ENCODE results near the gene ASIC4. TPM values are rescaled to one million over a fixed set of nuclear protein-coding genes. Genes with fewer than 3 reads are reported as not detected.

Gene ASIC4
- total and polyA plus RNA-seq, 9 of the 15 experiments (the other 6 are each of a cell fraction or from before 2014, with no cell fraction given), result 0.07 to 19.2 (median 4.8) TPM

DNA sequence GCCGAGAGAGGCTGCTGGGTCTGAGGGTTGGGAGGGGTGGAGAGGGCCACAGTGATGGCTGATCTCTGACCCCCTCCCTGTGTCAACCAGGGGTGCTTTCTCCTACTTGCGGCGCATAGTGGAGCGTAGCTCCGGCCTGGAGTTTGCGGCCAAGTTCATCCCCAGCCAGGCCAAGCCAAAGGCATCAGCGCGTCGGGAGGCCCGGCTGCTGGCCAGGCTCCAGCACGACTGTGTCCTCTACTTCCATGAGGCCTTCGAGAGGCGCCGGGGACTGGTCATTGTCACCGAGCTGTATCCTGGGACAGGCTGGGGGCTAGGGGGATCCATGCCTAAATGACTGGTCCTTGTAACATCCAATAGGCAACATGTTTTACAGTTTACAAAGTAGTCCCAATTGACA lies 36.5 kb upstream of the ASIC4 start:
- Histone ChIP-seq H3K36me3 (ENCODE audit: control insufficient read depth, insufficient read depth, low read length) (no peaks in the 10 kb centered on the region), H3K9me1 (ENCODE audit: control insufficient read depth, insufficient read depth, low read length) (no peaks in the 10 kb centered on the region), H3K4me1 (replicated peaks in 1 of 2; ENCODE audit: control insufficient read depth in 2 of 2, insufficient read depth in 2 of 2, low read length in 2 of 2) (peaks cover 7 to 46% of the 10 kb centered on the region in 2 experiments; a peak in 4 of 5 replicates), H3K9me3 (replicated peaks; ENCODE audit: control insufficient read depth, insufficient read depth, low read depth, low read length) (no peaks in the 10 kb centered on the region), H3K4me3 (no peak overlapping the region), H2AFZ (ENCODE audit: low read depth, low read length) (no peak overlapping the region), H3K9ac (ENCODE audit: insufficient read depth in 1 of 2, low read depth in 2 of 2, low read length in 2 of 2) (no peak overlapping the region), H3K27ac (ENCODE audit: extremely low read depth, low read depth, low read length) (no peak overlapping the region), H3K4me2 (ENCODE audit: insufficient read depth, low read length) (no peak overlapping the region), H4K20me1 (replicated peaks; ENCODE audit: control insufficient read depth, insufficient read depth, low read length) (no peaks in the 10 kb centered on the region; the same call in 1 of the 2 replicates), H3K27me3 (ENCODE audit: control insufficient read depth in 2 of 2, insufficient read depth in 2 of 2, low read length in 2 of 2) (no peaks in the 10 kb centered on the region), H3K79me2 (ENCODE audit: control insufficient read depth, insufficient read depth, low read length) (no peaks in the 10 kb centered on the region)
- CTCF ChIA-PET (ENCODE audit: low intra/inter-chr PET ratio), result interaction anchor here (3.1 kb wide), 1 partner anchor 52 kb away, joined by 20 read pairs; no protein-coding TSS in a partner anchor
- POLR2A ChIA-PET, result no interaction called here
- ATAC-seq (no peak), FAIRE-seq (no peak), DNase-seq (ENCODE audit: extremely low read depth in 1 of 4, low spot score in 3 of 4) (no peak)
- in situ Hi-C loops (cut with MboI), result loop anchor here (10.0 kb wide), 1 partner anchor 47 kb away; no protein-coding TSS in a partner anchor
- 88% methylated on average over 12 of the region's 15 CpGs for WGBS (ENCODE audit: insufficient coverage, low coverage, missing lambda C conversion rate)
- intact Hi-C loops (cut with micrococcal nuclease), result loop anchor here (2.0 to 5.0 kb wide), 2 partner anchors 19 to 76 kb away; no protein-coding TSS in a partner anchor
- no TSS peak for BruUV-seq (replicated peaks)
- no peak for TF ChIP-seq MCM7 (IDR thresholded peaks at IDR 0.05)
- no peak for TF ChIP-seq PML (IDR thresholded peaks at IDR 0.05; ENCODE audit: low read length)
- TF ChIP-seq CEBPB (tag; IDR thresholded peaks at IDR 0.05), result no peak
- TF ChIP-seq DMBX1 (CRISPR knock-in tag; IDR thresholded peaks at IDR 0.05; ENCODE audit: borderline replicate concordance), result no peak
- no peak for TF ChIP-seq TAL1 (IDR thresholded peaks at IDR 0.05)
- TF ChIP-seq TOE1 (IDR thresholded peaks at IDR 0.05; ENCODE audit: borderline replicate concordance), result no peak
- no peak for TF ChIP-seq TOE1 (CRISPR knock-in tag; IDR thresholded peaks at IDR 0.05; ENCODE audit: borderline replicate concordance, low read depth)
- TF ChIP-seq RFX7 (CRISPR knock-in tag; IDR thresholded peaks at IDR 0.05), result no peak
- no peak for TF ChIP-seq CCNT2 (IDR thresholded peaks at IDR 0.05; ENCODE audit: borderline replicate concordance, extremely low read depth, insufficient read length, low read depth, low read length)
- TF ChIP-seq, protein P1, sequence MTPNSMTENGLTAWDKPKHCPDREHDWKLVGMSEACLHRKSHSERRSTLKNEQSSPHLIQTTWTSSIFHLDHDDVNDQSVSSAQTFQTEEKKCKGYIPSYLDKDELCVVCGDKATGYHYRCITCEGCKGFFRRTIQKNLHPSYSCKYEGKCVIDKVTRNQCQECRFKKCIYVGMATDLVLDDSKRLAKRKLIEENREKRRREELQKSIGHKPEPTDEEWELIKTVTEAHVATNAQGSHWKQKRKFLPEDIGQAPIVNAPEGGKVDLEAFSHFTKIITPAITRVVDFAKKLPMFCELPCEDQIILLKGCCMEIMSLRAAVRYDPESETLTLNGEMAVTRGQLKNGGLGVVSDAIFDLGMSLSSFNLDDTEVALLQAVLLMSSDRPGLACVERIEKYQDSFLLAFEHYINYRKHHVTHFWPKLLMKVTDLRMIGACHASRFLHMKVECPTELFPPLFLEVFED (CRISPR knock-in tag; conservative IDR thresholded peaks at IDR 0.05), result no peak
- TF ChIP-seq CEBPG (CRISPR knock-in tag; IDR thresholded peaks at IDR 0.05), result no peak
- no peak for TF ChIP-seq CEBPG (tag; conservative IDR thresholded peaks at IDR 0.05 in 1 of 2, IDR thresholded peaks at IDR 0.05 in 1 of 2)
- TF ChIP-seq ZNF3 (CRISPR knock-in tag; IDR thresholded peaks at IDR 0.05), result no peak
- TF ChIP-seq ZNF124 (CRISPR knock-in tag; IDR thresholded peaks at IDR 0.05), result no peak
- no peak for TF ChIP-seq HSF4 (CRISPR knock-in tag; IDR thresholded peaks at IDR 0.05; ENCODE audit: borderline replicate concordance)
- no peak for TF ChIP-seq NFE2 (IDR thresholded peaks at IDR 0.05; ENCODE audit: low read depth)

Measured in K562 (cell line).